KOPT-K1 (cell line): Measurements from ENCODE around the gene IGSF3.
"Not testable (repeated sequence)": the region's sequence is repeated elsewhere in the genome, so short reads cannot be mapped to it uniquely, and the experiment has no call there.

Experiments used
- H3K27ac ChIP-seq: fragments of 200-600 bp; sonication (generic); 2 replicates; pipeline ENCODE4 v1.5.1; 2016; ENCODE audit warnings: antibody characterized with exemption, mild to moderate bottlenecking, low read depth, low read length; ENCODE audit not compliant: poor library complexity, severe bottlenecking
- H3K36me3 ChIP-seq: fragments of 200-600 bp; sonication (generic); 2 replicates; pipeline ENCODE4 v1.5.1; 2017; ENCODE audit warnings: antibody characterized with exemption, mild to moderate bottlenecking, low read length, moderate library complexity; ENCODE audit not compliant: insufficient read depth
- H3K9me3 ChIP-seq: fragments of 200-600 bp; sonication (generic); 2 replicates; pipeline ENCODE4 v1.5.1; 2017; ENCODE audit warnings: antibody characterized with exemption, low read length, mild to moderate bottlenecking; ENCODE audit not compliant: insufficient read depth, poor library complexity, severe bottlenecking

IGSF3 gene

DNA sequence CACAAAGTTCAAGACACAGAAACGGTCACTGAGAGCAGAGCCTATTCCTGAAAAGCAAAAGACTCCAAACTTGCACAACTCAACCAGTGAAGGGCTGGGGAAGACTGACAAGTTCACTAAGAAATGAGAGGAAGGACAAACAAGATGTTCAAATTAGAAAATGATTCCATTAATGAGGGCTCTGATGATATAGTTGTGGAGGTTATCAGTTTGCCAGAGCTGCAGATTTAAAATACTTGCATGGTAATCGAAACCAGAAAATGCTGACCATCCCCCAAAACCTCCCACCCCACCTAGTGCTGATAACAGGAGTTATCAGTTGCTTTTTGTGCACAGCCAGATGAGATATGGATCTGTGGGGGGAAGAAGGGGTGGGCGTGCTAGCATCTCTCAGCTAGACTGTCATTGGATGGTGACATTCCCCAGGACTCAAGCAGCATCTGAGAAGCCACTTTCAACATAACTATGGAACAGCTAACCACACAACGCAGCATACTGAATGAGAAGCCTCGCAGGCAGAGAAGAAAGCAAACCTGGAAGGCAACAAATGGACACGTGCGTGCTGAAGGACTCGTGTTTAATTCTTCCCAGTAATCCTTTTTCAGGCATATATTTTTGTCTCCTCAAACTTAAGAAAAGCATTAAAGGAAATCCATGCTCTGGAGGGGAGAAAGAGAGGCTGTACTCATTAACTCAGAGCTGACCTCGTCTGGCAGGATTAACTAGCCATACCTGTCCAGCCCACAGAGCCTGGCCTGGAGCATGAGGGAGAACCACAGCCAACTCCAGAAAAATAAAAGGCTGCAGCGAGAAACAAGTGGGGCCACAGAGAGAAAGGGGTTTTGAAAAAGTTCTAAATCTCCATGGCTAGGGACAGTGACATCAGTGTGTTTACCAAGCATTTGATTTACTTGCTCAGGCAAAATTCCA, 35.3 kb downstream of the IGSF3 start:
- not testable (repeated sequence) for H3K9me3 ChIP-seq, H3K27ac ChIP-seq, H3K36me3 ChIP-seq

DNA sequence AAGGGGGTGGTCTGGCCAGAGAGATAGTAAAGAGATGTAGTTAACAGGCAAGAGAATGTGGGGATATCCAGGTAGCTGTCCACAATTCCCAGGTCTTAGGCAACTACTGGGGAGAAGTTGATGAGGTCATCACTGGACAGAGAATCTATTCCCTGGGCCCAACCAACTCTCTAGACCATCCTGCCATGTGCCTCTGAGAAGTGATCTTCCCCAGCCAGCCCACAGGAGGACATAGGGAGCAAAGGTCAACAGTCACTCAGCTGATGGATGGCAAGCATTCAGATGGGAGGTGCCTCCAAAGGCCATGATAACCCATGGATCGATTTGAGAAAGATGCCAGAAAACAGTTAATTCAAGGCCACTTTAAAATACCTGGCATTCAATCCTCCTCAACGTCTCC, 36.0 kb downstream of the IGSF3 start:
- not testable (repeated sequence) for H3K36me3 ChIP-seq, H3K9me3 ChIP-seq, H3K27ac ChIP-seq

DNA sequence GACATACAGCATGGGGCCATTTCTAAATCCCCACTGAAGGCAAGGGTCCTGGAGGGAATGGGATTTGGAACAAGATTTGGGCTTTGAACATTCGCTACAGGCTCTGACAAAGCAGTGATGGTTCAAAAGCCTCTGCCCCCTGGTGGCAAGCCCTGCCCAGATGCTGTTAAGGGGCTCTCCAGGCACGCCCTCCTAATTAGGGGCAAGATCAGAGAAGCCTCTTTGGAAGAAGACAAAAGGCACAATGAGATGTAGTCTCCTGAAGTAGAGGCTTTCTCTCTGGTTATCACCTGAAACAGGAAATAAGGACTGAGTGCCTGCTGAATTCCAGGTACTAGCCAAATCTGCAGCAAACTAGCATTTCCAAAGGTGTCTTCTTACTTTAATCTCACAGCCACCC, 37.5 kb downstream of the IGSF3 start:
- not testable (repeated sequence) for H3K36me3 ChIP-seq, H3K9me3 ChIP-seq, H3K27ac ChIP-seq

DNA sequence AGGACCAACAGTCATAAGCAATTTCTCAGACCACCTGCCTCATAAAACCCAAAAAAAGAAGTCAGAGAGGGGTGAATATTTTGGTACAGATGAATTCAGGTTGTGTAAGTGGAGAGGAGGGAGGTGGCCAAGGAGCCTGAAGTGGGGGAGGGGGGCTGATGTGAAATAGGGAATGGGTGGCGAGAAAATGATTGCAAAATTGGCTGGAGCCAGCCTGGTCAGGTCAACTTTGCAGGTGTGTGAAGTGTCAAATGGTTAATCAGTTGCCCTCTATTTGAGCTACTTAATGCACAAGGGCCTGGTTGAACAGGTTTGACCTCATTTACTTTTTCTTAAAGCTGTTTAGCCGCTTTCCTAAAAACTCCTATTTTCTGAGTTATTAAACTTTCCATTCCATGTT, 38.1 kb downstream of the IGSF3 start:
- not testable (repeated sequence) for H3K36me3 ChIP-seq, H3K27ac ChIP-seq, H3K9me3 ChIP-seq

DNA sequence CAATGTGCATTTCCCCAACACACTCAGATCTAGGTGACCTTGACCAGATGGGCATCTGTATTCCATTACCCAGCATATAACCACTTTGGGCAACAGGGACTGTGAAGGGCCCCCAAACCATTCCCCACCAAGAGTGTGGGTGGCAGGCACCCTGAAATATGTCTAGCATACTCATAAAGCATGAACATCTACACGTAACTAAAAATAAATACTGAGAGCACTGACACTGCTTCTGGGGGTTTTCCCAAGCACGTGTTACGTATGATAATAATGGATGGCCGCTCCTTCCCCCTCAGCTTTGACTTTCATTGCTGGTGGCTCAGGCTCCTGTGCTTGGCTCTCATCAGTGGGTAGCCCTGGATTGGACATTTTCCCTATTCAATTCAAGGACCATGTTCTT, 39.1 kb downstream of the IGSF3 start:
- Histone ChIP-seq H3K36me3 (no peaks in the 10 kb centered on the region), H3K27ac (no peak overlapping the region), H3K9me3 (no peaks in the 10 kb centered on the region)

DNA sequence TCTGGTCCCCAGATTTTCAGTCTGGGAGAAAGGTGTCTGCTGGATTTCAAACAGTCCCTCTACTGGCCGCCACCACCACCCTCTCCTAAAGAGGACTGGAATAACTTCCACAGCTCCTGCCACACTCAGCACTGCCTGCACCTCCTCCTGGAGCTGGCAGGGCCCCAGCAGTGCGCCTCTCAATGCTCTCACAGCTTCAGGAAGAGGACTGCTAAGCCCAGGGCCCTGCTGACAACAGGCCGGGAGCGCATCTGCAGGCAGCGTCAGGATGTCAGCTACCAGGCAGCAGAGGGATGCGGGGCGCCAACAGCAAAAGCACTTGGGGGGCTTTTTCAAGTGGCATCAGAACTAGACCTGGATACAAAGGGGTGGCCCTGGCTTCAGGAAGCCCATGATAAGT, 40.2 kb downstream of the IGSF3 start:
- H3K36me3 ChIP-seq, H3K27ac ChIP-seq, H3K9me3 ChIP-seq: not testable (repeated sequence)

DNA sequence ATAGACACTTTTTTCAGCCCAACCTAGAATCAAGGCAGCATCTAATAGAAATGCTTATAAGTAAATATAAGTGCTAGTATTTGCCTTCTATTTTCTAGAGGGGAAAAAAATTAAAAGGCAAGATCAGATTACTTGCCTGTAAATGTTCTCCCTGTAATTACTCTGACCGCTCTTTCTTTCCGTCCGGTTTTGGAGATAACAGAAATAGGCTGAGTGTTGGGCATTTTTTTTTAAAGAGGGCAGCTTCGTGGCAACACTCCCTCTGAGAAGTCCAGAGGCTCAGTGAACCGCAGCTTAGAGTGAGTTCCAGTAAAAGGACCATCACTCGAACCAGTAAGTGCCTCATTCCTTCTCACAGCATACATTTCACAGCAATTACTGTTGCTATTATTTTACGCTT, 40.6 kb downstream of the IGSF3 start:
- not testable (repeated sequence) for H3K9me3 ChIP-seq, H3K36me3 ChIP-seq, H3K27ac ChIP-seq

DNA sequence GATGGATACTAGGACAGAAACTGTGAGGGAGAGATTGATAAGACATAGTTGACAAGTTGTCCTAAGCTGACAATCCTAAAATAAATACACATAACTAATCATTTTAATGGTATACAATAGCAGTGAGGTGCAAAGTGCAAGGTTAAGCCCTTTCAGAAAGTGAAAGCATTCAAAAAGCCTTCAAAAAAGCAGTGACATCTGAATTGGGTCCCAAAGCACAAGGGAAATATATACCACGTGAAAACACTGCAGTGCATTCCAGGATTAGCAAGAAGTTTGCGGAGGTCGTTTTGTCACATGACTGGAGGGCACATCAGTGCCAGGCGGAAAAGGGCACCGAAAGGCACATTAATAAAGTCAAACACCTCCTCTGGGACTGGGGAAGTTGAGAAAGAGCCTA, 42.4 kb downstream of the IGSF3 start:
- H3K9me3 ChIP-seq, H3K36me3 ChIP-seq, H3K27ac ChIP-seq: not testable (repeated sequence)

DNA sequence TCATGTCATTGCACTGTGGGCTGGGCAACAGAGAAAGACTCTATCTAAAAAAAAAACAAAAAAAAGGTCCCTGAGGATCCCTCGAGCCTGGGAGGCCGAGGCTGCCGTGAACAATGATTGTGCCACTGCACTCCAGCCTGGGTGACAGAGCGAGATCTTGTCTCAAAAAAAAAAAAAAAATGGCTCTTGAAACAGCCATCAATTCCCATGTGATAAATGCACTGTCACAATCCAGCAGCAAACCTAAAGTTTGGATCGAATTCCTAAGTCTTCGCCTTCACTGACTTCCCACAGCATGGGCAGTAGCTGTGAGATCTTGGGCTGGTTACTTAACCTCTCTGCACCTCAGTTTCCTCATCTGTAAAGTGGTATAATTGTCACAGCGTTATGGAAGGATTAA, 43.5 kb downstream of the IGSF3 start:
- Histone ChIP-seq H3K27ac (no peak overlapping the region), H3K36me3 (no peaks in the 10 kb centered on the region)

DNA sequence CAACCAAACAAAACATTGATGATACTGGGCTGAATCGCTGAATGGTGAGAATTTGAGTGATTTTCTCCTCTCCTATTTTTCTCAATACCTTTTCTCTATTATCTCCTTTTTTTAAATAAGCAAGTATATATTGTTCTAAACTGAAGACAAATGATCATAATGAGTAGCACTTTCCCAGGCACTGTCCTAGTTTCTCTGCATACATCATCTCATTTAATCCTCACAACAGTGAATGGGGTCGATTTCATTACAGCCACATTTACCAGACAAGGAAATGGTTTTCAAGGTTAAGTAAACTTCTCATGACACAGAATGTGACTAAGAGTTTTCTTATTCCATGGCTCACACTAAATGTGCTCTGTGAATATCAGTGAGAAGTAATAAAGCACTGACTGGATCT, 45.0 kb downstream of the IGSF3 start:
- not testable (repeated sequence) for H3K27ac ChIP-seq, H3K9me3 ChIP-seq, H3K36me3 ChIP-seq

More for the DNA sequence above, 43.5 kb downstream of the IGSF3 start:
- no peaks in the 10 kb centered on the region for H3K9me3 ChIP-seq

DNA sequence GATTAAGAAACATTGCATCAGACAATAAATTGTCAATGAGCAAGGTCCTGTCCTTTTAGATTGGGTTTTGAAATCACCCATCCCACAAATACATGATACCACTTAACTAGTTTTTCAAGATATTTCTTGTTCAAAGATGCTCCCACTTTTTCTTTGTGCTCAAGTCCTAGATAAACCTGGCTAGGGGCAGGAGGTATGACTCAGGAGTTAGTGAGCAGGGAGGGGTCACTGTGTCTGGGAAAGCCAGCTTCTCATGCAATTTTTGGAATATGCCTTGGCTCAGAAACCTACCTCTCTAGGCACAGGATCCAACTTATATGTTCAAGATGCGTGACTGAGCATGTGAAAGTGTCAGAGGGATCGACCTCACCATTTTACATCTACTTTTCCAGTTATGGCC, 45.8 kb downstream of the IGSF3 start:
- H3K9me3 ChIP-seq, H3K27ac ChIP-seq, H3K36me3 ChIP-seq: not testable (repeated sequence)

DNA sequence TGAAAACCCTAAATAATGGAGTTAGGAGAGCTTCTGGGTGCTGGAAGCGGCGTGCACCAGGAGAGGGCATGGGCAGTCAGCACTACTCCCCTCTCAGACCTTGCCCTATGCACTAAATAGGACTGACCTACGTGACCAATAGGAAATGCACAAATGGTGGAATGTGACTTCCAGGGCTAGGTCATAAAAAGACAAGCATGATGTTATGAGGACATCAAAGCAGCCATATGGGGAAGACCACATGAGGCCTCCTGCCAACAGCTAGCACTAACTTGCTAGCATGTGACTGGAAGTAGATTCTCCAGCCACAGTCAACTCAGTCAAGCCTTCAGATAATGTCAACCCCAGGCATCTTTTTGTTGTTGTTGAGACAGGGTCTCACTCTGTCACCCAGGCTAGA, 47.1 kb downstream of the IGSF3 start:
- H3K9me3 ChIP-seq, H3K36me3 ChIP-seq, H3K27ac ChIP-seq: not testable (repeated sequence)

DNA sequence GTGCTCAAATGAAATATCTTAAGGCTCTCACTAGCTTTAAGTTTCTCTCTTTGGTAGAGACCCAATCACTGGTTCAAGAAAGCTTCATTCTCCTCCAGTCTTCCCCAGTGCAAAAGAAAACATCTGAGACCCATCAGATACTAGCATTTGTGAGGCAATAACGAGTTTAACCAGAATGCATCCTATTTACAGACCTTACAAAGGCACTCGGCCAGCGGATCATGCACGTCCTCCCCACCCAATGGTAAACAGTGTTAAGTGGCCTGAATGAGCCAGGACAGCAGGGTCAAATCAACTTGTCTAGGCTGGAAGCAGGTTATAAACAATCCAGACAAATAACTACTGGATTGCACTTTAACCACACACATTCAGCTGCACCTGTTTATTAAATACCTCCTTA, 48.4 kb downstream of the IGSF3 start:
- not testable (repeated sequence) for H3K9me3 ChIP-seq, H3K27ac ChIP-seq, H3K36me3 ChIP-seq

DNA sequence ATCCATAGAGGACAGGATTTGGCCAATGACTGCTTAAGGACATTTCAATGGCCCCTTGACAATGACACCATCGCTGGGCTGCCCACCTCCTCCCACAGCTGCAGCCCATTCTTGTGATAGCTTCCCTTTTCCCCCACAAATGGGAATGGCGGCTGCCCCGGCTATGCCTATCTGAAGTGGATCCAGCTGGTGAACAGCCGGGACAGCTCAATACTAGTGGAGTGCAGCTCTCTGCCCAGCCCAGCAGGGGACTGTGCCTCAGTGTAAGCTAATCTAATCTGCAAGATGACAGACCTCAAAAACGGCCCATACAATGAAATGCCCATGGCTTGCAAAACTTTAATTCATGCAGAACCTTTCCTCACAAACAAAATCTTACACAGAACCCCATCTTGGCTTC, 49.7 kb downstream of the IGSF3 start:
- not testable (repeated sequence) for H3K27ac ChIP-seq, H3K9me3 ChIP-seq, H3K36me3 ChIP-seq

DNA sequence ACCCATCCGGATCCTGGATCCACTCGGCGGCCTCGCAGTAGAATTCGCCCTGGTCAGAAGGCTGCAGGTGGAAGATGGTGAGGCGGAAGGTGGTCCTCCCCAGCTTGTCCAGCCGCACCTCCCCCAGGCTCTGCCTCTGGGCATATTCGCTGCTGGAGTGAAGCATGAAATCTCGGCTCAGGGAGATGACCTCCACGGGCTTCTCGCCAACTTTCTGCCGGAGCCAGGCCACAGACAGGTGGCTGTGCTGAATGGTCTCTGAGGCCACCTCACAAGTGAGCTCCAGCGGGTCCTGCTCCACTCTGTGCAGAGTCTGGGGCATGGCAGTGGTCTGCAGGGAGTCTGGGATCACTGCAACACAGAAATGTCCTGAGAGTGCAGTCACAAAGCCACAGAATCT, 53.7 kb downstream of the IGSF3 start:
- not testable (repeated sequence) for H3K27ac ChIP-seq, H3K9me3 ChIP-seq, H3K36me3 ChIP-seq

DNA sequence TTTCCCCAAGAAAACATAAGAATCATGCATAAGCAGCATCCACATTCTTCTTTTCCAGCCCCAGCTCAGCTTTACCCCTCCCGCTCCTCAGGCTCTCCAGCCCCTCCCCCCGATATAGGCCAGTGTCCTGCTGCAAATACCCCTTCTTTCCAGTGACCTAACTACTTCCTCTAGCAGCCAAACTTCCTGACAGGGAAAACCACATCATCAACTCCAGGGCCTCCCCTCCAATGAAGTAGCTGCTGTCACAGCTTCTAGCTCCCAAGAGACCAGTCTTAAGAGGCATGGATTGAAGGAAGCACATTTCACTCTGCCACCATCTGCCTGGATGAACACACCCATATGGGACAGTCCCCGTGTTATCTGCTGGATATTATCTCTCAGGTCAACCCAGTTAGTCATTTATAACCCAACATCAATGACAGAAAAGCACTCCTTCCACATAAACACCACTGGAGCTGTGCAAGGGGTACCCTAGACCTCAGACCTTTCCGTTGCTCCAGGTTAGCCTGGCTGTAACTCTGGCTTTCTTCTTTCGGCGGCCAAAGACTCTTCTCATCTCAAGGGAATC, 57.6 kb downstream of the IGSF3 start:
- not testable (repeated sequence) for H3K9me3 ChIP-seq, H3K36me3 ChIP-seq, H3K27ac ChIP-seq
